Caco-2 (cell line): ENCODE data around the gene NFATC1. TPM values are rescaled to one million over a fixed set of nuclear protein-coding genes. Genes with fewer than 3 reads are reported as not detected.

Source experiments
- BruUV-seq: library from RNA; stranded (reverse); fragments of 400-500 nt; replicated peaks from 2 replicates; lab custom pipeline; 2021; lab: Mats Ljungman, UMichigan
- CTCF ChIA-PET: fragments of 300-600 bp; sonication (Branson Sonifier 250); formaldehyde crosslinking; loops from one replicate; lab custom pipeline; 2022; ENCODE audit warnings: antibody characterized with exemption; lab: Charles Lee
- POLR2A ChIA-PET: fragments of 300-600 bp; sonication (Branson Sonifier 250); formaldehyde crosslinking; loops from one replicate; lab custom pipeline; 2022; ENCODE audit warnings: antibody characterized with exemption; lab: Charles Lee
- DNase-seq, 2 experiments: peaks; one replicate each; pipeline versions ENCODE4 v3.0.0 to v3.0.0-alpha.2; 2020 to 2022
- H3K27me3 ChIP-seq: replicated peaks from 2 replicates; pipeline ENCODE4 v1.6.0; 2011; ENCODE audit warnings: low read length; ENCODE audit not compliant: control insufficient read depth, insufficient read depth
- H3K36me3 ChIP-seq: 2 replicates; pipeline ENCODE4 v1.5.1; 2011; ENCODE audit warnings: low read length; ENCODE audit not compliant: control insufficient read depth, insufficient read depth
- H3K4me1 ChIP-seq: fragments of 250-450 bp; sonication (Bioruptor Pico); 2 replicates; pipeline ENCODE4 v1.5.1; 2020; ENCODE audit warnings: mild to moderate bottlenecking
- H3K4me3 ChIP-seq: 2 replicates; pipeline ENCODE4 v1.5.1; 2011; ENCODE audit warnings: low read depth, mild to moderate bottlenecking, control low read depth, low read length
- H3K9me3 ChIP-seq: fragments of 250-450 bp; sonication (Bioruptor Pico); 2 replicates; pipeline ENCODE4 v1.5.1; 2020; ENCODE audit warnings: mild to moderate bottlenecking, moderate library complexity
- H3K27ac Mint-ChIP-seq: one replicate; pipeline ENCODE4 v1.8.0; 2022; ENCODE audit warnings: mixed read lengths; ENCODE audit not compliant: unreplicated experiment
- H3K27me3 Mint-ChIP-seq: one replicate; pipeline ENCODE4 v1.8.0; 2022; ENCODE audit warnings: mixed read lengths; ENCODE audit not compliant: insufficient read depth, unreplicated experiment
- H3K36me3 Mint-ChIP-seq: one replicate; pipeline ENCODE4 v1.8.0; 2022; ENCODE audit warnings: mild to moderate bottlenecking, mixed read lengths; ENCODE audit not compliant: insufficient read depth, unreplicated experiment
- H3K4me1 Mint-ChIP-seq: one replicate; pipeline ENCODE4 v1.8.0; 2022; ENCODE audit warnings: low read depth, mixed read lengths; ENCODE audit not compliant: unreplicated experiment
- H3K4me3 Mint-ChIP-seq: one replicate; pipeline ENCODE4 v1.8.0; 2022; ENCODE audit warnings: mild to moderate bottlenecking, moderate library complexity, mixed read lengths; ENCODE audit not compliant: unreplicated experiment
- H3K9me3 Mint-ChIP-seq: one replicate; pipeline ENCODE4 v1.8.0; 2022; ENCODE audit warnings: mixed read lengths; ENCODE audit not compliant: unreplicated experiment
- CTCF ChIP-seq, 2 experiments: fragments of 200-600 bp in 1 of 2; IDR thresholded peaks; 1 replicate in 1 of 2; 2 replicates in 1 of 2; pipeline versions ENCODE4 v1.5.1 to v1.8.0; 2011 to 2022; ENCODE audit warnings: antibody characterized with exemption in 1 of 2, control low read depth in 1 of 2, inconsistent platforms in 1 of 2, low read depth in 1 of 2, low read length in 1 of 2, mild to moderate bottlenecking in 1 of 2, moderate library complexity in 1 of 2; ENCODE audit not compliant: insufficient read depth in 1 of 2, severe bottlenecking in 1 of 2, unreplicated experiment in 1 of 2
- intact Hi-C: fragments of 100-400 bp; cut with micrococcal nuclease; formaldehyde crosslinking; loops from one replicate; pipeline ENCODE4 v1.10.0; 2022; ENCODE audit not compliant: unreplicated experiment
- total RNA-seq: library from RNA; stranded (reverse); gene quantifications from 2 replicates; pipeline ENCODE4 v1.2.3, GENCODE V29; 2022

Gene NFATC1
- total RNA-seq, 1 experiment from 2014 or later, result 0.66 TPM

- POLR2A ChIA-PET, result no interaction called here
- intact Hi-C loops, result no loop called here
- H3K4me3 Mint-ChIP-seq, result no peak overlapping the region
- CTCF ChIA-PET, result no interaction called here
- H3K9me3 ChIP-seq, result no peaks in the 10 kb centered on the region
- no peak for TF ChIP-seq CTCF (IDR thresholded peaks at IDR 0.05; ENCODE audit: insufficient read depth in 1 of 2, low read depth in 1 of 2, low read length in 1 of 2, severe bottlenecking in 1 of 2, unreplicated experiment in 1 of 2)
- H3K4me1 Mint-ChIP-seq, result no peaks in the 10 kb centered on the region
- no peaks in the 10 kb centered on the region for H3K27me3 ChIP-seq
- H3K27me3 Mint-ChIP-seq, result no peaks in the 10 kb centered on the region
- H3K27ac Mint-ChIP-seq, result no peak overlapping the region
- H3K36me3 ChIP-seq, result no peaks in the 10 kb centered on the region
- H3K9me3 Mint-ChIP-seq, result no peaks in the 10 kb centered on the region
- H3K4me3 ChIP-seq, result no peak overlapping the region
- no peaks in the 10 kb centered on the region for H3K4me1 ChIP-seq
- no peaks in the 10 kb centered on the region for H3K36me3 Mint-ChIP-seq
- no peak for DNase-seq
- no TSS peak for BruUV-seq
Measured at GRCh38 chr18:79486356-79487182, 90.8 kb downstream of the NFATC1 start.

GRCh38 chr18:79487183-79487800 is 91.6 kb downstream of the NFATC1 start:
- intact Hi-C loops, result no loop called here
- Mint-ChIP-seq H3K4me1 (no peaks in the 10 kb centered on the region), H3K4me3 (no peak overlapping the region), H3K27me3 (no peaks in the 10 kb centered on the region), H3K36me3 (no peaks in the 10 kb centered on the region), H3K27ac (no peak overlapping the region), H3K9me3 (no peaks in the 10 kb centered on the region)
- H3K4me1 ChIP-seq, result no peaks in the 10 kb centered on the region
- no peak for TF ChIP-seq CTCF (IDR thresholded peaks at IDR 0.05; ENCODE audit: insufficient read depth in 1 of 2, low read depth in 1 of 2, low read length in 1 of 2, severe bottlenecking in 1 of 2, unreplicated experiment in 1 of 2)
- no peaks in the 10 kb centered on the region for H3K9me3 ChIP-seq
- no peaks in the 10 kb centered on the region for H3K27me3 ChIP-seq
- DNase-seq, result no peak
- no peak overlapping the region for H3K4me3 ChIP-seq
- ChIA-PET POLR2A (no interaction called here), CTCF (no interaction called here)
- no TSS peak for BruUV-seq
- H3K36me3 ChIP-seq, result no peaks in the 10 kb centered on the region

- H3K4me1 ChIP-seq, result no peaks in the 10 kb centered on the region
- no peak overlapping the region for H3K27ac Mint-ChIP-seq
- no peaks in the 10 kb centered on the region for H3K9me3 ChIP-seq
- TF ChIP-seq CTCF (IDR thresholded peaks at IDR 0.05; ENCODE audit: insufficient read depth in 1 of 2, low read depth in 1 of 2, low read length in 1 of 2, severe bottlenecking in 1 of 2, unreplicated experiment in 1 of 2), result no peak
- no peaks in the 10 kb centered on the region for H3K4me1 Mint-ChIP-seq
- no peaks in the 10 kb centered on the region for H3K9me3 Mint-ChIP-seq
- H3K4me3 Mint-ChIP-seq, result no peak overlapping the region
- intact Hi-C loops, result no loop called here
- ChIA-PET POLR2A (no interaction called here), CTCF (no interaction called here)
- no TSS peak for BruUV-seq
- no peaks in the 10 kb centered on the region for H3K27me3 Mint-ChIP-seq
- no peaks in the 10 kb centered on the region for H3K36me3 ChIP-seq
- no peak overlapping the region for H3K4me3 ChIP-seq
- no peaks in the 10 kb centered on the region for H3K27me3 ChIP-seq
- DNase-seq, result no peak
- H3K36me3 Mint-ChIP-seq, result no peaks in the 10 kb centered on the region
Measured at GRCh38 chr18:79487801-79488201, 92.1 kb downstream of the NFATC1 start.
